Activated CD8-positive, alpha-beta T cell treated with anti-CD3 and anti-CD28 coated beads, Interleukin-2, amount 10 ng/mL, durations not matched to agents 7 days and 5 days (primary cell): ENCODE data around the gene ORC4. TPM values are rescaled to one million over a fixed set of nuclear protein-coding genes. Genes with fewer than 3 reads are reported as not detected.
A peak's percentile ranks its signal among the peaks of the same experiment; 100 is the strongest.

ENCODE experiments used
- ATAC-seq: fragments of 150-1000 bp; cut with Tn5 transposase; one replicate; pipeline ENCODE4 v1.10.0; 2021; ENCODE audit warnings: moderate library complexity
- CTCF ChIA-PET: fragments of 350-600 bp; sonication (Branson Sonifier 250); formaldehyde crosslinking; loops from one replicate; lab custom pipeline; 2021; ENCODE audit warnings: antibody characterized with exemption; lab: Charles Lee
- POLR2A ChIA-PET: fragments of 350-600 bp; sonication (Branson Sonifier 250); formaldehyde crosslinking; loops from one replicate; lab custom pipeline; 2021; ENCODE audit warnings: antibody characterized with exemption; lab: Charles Lee
- DNase-seq: peaks from one replicate; pipeline ENCODE4 v3.0.0-alpha.2; 2020
- H3K27ac Mint-ChIP-seq: one replicate; pipeline ENCODE4 v1.8.0; 2021; ENCODE audit warnings: mild to moderate bottlenecking, mixed read lengths
- H3K27me3 Mint-ChIP-seq: one replicate; pipeline ENCODE4 v1.8.0; 2021; ENCODE audit warnings: low read depth, mixed read lengths
- H3K36me3 Mint-ChIP-seq: one replicate; pipeline ENCODE4 v1.8.0; 2021; ENCODE audit warnings: low read depth, mixed read lengths
- H3K4me1 Mint-ChIP-seq: one replicate; pipeline ENCODE4 v1.8.0; 2021; ENCODE audit warnings: low read depth, mixed read lengths
- H3K4me3 Mint-ChIP-seq: one replicate; pipeline ENCODE4 v1.8.0; 2021; ENCODE audit warnings: mild to moderate bottlenecking, mixed read lengths
- H3K9me3 Mint-ChIP-seq: one replicate; pipeline ENCODE4 v1.8.0; 2022; ENCODE audit warnings: mixed read lengths; ENCODE audit not compliant: insufficient read depth
- total RNA-seq, 2 experiments: library from RNA; stranded (reverse); gene quantifications; one replicate each; pipeline ENCODE4 v1.2.3, GENCODE V29; 2021

The ORC4 gene
- total RNA-seq, 2 experiments from 2014 or later: 25.2 to 31.5 TPM

DNA sequence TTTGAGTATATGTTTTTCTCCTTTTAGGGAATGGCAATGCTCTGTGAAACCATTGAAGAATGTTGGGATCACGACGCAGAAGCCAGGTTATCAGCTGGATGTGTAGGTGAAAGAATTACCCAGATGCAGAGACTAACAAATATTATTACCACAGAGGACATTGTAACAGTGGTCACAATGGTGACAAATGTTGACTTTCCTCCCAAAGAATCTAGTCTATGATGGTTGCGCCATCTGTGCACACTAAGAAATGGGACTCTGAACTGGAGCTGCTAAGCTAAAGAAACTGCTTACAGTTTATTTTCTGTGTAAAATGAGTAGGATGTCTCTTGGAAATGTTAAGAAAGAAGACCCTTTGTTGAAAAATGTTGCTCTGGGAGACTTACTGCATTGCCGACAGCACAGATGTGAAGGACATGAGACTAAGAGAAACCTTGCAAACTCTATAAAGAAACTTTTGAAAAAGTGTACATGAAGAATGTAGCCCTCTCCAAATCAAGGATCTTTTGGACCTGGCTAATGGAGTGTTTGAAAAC is 93.4 kb downstream of the ORC4 start:
- ChIA-PET POLR2A (no interaction called here), CTCF (no interaction called here)
- no peak overlapping the region for H3K27ac Mint-ChIP-seq
- no peaks in the 10 kb centered on the region for H3K27me3 Mint-ChIP-seq
- no peak overlapping the region for H3K4me3 Mint-ChIP-seq
- no peaks in the 10 kb centered on the region for H3K9me3 Mint-ChIP-seq
- no peaks in the 10 kb centered on the region for H3K4me1 Mint-ChIP-seq
- no peak for DNase-seq
- H3K36me3 Mint-ChIP-seq: peaks cover 6% of the 10 kb centered on the region
- no peak for ATAC-seq

GRCh38 chr2:147925886-147926285 is 94.7 kb downstream of the ORC4 start:
- H3K4me3 Mint-ChIP-seq: no peak overlapping the region
- no peaks in the 10 kb centered on the region for H3K9me3 Mint-ChIP-seq
- ATAC-seq: no peak
- ChIA-PET CTCF (no interaction called here), POLR2A (no interaction called here)
- H3K4me1 Mint-ChIP-seq: no peaks in the 10 kb centered on the region
- no peaks in the 10 kb centered on the region for H3K27me3 Mint-ChIP-seq
- no peak for DNase-seq
- H3K27ac Mint-ChIP-seq: no peak overlapping the region
- peaks cover 4% of the 10 kb centered on the region for H3K36me3 Mint-ChIP-seq

DNA sequence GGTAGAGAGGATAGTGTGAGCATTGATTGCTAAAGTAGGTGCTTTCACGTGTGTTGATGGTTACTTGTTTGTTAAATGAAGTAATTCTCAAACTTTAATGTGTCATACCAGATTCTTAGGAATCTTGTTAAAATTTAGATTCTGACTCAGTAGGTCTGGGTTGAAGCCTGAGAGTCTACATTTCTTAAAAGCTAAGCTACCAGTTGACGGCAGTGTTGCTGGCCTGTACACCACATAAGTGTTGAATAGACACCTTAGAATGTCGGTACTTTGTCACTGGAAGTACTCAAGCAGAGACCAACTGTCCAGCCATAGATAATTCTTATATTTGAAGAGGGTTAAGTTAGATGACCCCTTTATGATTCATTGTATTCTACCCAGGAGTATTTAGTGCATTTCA is 95.9 kb downstream of the ORC4 start:
- DNase-seq: no peak
- POLR2A ChIA-PET: no interaction called here
- no peaks in the 10 kb centered on the region for H3K9me3 Mint-ChIP-seq
- no peak overlapping the region for H3K4me3 Mint-ChIP-seq
- CTCF ChIA-PET: no interaction called here
- no peaks in the 10 kb centered on the region for H3K4me1 Mint-ChIP-seq
- H3K27me3 Mint-ChIP-seq: no peaks in the 10 kb centered on the region
- no peak for ATAC-seq
- peaks cover 2% of the 10 kb centered on the region for H3K36me3 Mint-ChIP-seq
- H3K27ac Mint-ChIP-seq: no peak overlapping the region

DNA sequence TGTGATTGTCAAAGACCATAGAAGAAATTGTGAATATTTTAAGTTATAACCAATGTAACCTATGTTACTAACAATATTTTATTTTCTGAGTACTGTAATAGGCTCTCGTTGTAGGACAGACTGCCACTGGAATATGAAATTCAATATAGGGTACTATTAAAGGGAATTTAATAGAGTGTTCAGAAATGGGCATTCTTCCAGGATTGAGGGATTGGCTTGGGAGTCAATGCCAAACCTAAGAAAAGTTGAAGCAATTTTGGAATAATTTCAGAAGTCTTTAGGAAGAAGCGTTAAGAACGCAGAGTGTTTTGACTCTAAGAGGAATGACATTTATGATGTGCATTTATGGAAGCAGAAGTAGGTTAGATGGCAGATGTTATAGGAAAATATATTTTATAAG is 96.7 kb downstream of the ORC4 start:
- no peak for DNase-seq
- POLR2A ChIA-PET: no interaction called here

DNA sequence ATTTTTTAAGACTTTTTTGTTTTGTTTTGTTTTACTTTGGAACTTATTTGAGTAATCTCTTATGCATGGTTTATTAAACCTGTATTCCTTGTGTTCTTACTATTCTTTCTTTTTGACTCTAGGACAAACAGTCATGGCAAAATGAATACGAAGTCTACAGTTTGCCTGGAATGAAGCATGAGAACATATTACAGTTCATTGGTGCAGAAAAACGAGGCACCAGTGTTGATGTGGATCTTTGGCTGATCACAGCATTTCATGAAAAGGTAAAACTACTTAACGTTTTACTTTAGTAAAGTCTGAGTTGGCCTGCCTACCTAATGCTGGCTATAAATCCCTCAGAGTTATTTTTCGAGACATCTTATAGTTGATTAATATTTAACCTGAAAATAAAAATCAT is 103.4 kb downstream of the ORC4 start:
- CTCF ChIA-PET: interaction anchor here (1.0 kb wide), 1 partner anchor 872 kb away, joined by 3 read pairs; no protein-coding TSS in a partner anchor
- H3K36me3 Mint-ChIP-seq: no peaks in the 10 kb centered on the region
- ATAC-seq: no peak
- H3K4me3 Mint-ChIP-seq: no peak overlapping the region
- POLR2A ChIA-PET: no interaction called here
- no peak overlapping the region for H3K27ac Mint-ChIP-seq
- no peaks in the 10 kb centered on the region for H3K27me3 Mint-ChIP-seq
- H3K9me3 Mint-ChIP-seq: no peaks in the 10 kb centered on the region
- H3K4me1 Mint-ChIP-seq: no peaks in the 10 kb centered on the region
- DNase-seq: no peak

More for the DNA sequence above, 96.7 kb downstream of the ORC4 start:
- Mint-ChIP-seq H3K27me3 (no peaks in the 10 kb centered on the region), H3K9me3 (no peaks in the 10 kb centered on the region), H3K27ac (no peak overlapping the region), H3K4me1 (no peaks in the 10 kb centered on the region), H3K4me3 (no peak overlapping the region), H3K36me3 (peaks cover 1% of the 10 kb centered on the region)
- no peak for ATAC-seq
- CTCF ChIA-PET: no interaction called here

GRCh38 chr2:147916723-147917122 is 103.8 kb downstream of the ORC4 start:
- no peak overlapping the region for H3K4me3 Mint-ChIP-seq
- ChIA-PET CTCF (interaction anchor here (1.0 kb wide), 1 partner anchor 871 kb away, joined by 3 read pairs; no protein-coding TSS in a partner anchor), POLR2A (no interaction called here)
- ATAC-seq: no peak
- H3K36me3 Mint-ChIP-seq: no peaks in the 10 kb centered on the region
- no peaks in the 10 kb centered on the region for H3K27me3 Mint-ChIP-seq
- no peaks in the 10 kb centered on the region for H3K4me1 Mint-ChIP-seq
- H3K9me3 Mint-ChIP-seq: no peaks in the 10 kb centered on the region
- DNase-seq: no peak
- no peak overlapping the region for H3K27ac Mint-ChIP-seq

- no peaks in the 10 kb centered on the region for H3K27me3 Mint-ChIP-seq
- ChIA-PET CTCF (interaction anchor here (1.0 kb wide), 2 partner anchors 836 to 870 kb away, joined by 3 read pairs; no protein-coding TSS in a partner anchor), POLR2A (no interaction called here)
- no peaks in the 10 kb centered on the region for H3K36me3 Mint-ChIP-seq
- no peak for ATAC-seq
- H3K4me3 Mint-ChIP-seq: no peak overlapping the region
- H3K9me3 Mint-ChIP-seq: no peaks in the 10 kb centered on the region
- DNase-seq: no peak
- no peak overlapping the region for H3K27ac Mint-ChIP-seq
- no peaks in the 10 kb centered on the region for H3K4me1 Mint-ChIP-seq
These were observed 104.5 kb downstream of the ORC4 start for GRCh38 chr2:147916067-147916466.

GRCh38 chr2:147913701-147914480 is 106.6 kb downstream of the ORC4 start:
- no peak for DNase-seq
- no peaks in the 10 kb centered on the region for H3K27me3 Mint-ChIP-seq
- H3K4me3 Mint-ChIP-seq: no peak overlapping the region
- ATAC-seq: no peak
- ChIA-PET CTCF (interaction anchor here (0.8 to 4.7 kb wide), 2 partner anchors 9 to 869 kb away, joined by 3 to 45 read pairs; no protein-coding TSS in a partner anchor), POLR2A (no interaction called here)
- H3K4me1 Mint-ChIP-seq: no peaks in the 10 kb centered on the region
- no peaks in the 10 kb centered on the region for H3K9me3 Mint-ChIP-seq
- H3K27ac Mint-ChIP-seq: no peak overlapping the region
- no peaks in the 10 kb centered on the region for H3K36me3 Mint-ChIP-seq

DNA sequence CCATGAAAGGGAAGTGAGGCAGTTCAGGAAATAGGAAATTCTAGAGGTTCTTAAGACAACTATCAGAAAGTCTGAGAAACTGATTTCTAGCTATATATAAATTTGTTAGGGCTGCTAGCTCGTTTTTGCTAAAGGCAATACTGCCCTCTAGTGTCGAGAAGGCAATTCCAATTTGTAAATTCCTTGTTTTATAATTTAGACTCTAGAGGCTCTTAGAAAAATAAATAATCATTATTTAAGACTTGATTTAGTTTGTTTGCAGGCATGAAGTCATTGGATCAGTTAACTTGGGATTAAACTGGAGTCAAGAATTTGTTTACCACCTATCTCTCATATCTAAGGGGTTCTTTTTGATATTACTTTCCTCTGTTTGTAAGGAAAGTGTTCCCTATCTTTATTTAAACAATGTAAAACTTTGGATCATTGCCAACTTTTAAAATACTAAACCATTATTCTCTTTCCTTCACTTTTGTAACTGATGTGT is 109.5 kb downstream of the ORC4 start:
- no peaks in the 10 kb centered on the region for H3K36me3 Mint-ChIP-seq
- H3K27me3 Mint-ChIP-seq: no peaks in the 10 kb centered on the region
- H3K9me3 Mint-ChIP-seq: no peaks in the 10 kb centered on the region
- no peak overlapping the region for H3K4me3 Mint-ChIP-seq
- ATAC-seq (no peak), DNase-seq (peak; percentile 50)
- CTCF ChIA-PET: interaction anchor here (0.6 to 4.7 kb wide), 12 partner anchors 9 to 1177 kb away, joined by 3 to 68 read pairs (median 3); partner anchors contain the start of gene ACVR2A
- H3K4me1 Mint-ChIP-seq: no peaks in the 10 kb centered on the region
- POLR2A ChIA-PET: no interaction called here
- H3K27ac Mint-ChIP-seq: no peak overlapping the region

DNA sequence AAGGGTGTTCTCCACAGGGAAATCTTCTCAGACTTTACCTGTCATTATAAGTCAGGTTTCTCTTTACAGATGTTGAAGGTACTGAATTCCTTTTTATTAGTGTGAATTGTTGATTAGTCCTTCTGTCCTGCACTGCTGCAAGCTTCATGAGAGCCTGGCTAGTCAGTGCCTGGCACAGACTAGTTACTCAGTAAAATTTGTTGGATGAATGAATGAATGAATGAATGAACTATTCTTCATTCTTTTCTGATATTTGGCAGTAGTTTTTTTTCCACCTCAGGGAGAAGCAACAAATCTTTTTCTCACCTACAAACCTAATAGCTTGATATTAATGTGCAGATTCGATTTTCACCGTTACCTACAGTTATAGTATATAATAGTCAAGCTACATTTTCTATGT is 111.4 kb downstream of the ORC4 start:
- H3K4me3 Mint-ChIP-seq: no peak overlapping the region
- H3K36me3 Mint-ChIP-seq: no peaks in the 10 kb centered on the region
- no peak overlapping the region for H3K27ac Mint-ChIP-seq
- H3K27me3 Mint-ChIP-seq: no peaks in the 10 kb centered on the region
- POLR2A ChIA-PET: no interaction called here
- H3K4me1 Mint-ChIP-seq: no peaks in the 10 kb centered on the region
- CTCF ChIA-PET: interaction anchor here (1.2 to 4.7 kb wide), 3 partner anchors 10 to 865 kb away, joined by 3 to 68 read pairs (median 45); no protein-coding TSS in a partner anchor
- DNase-seq (no peak), ATAC-seq (no peak)
- no peaks in the 10 kb centered on the region for H3K9me3 Mint-ChIP-seq

GRCh38 chr2:147904051-147904450 is 116.5 kb downstream of the ORC4 start:
- Mint-ChIP-seq H3K27me3 (no peaks in the 10 kb centered on the region), H3K36me3 (no peaks in the 10 kb centered on the region), H3K4me1 (no peaks in the 10 kb centered on the region), H3K27ac (no peak overlapping the region), H3K4me3 (no peak overlapping the region), H3K9me3 (no peaks in the 10 kb centered on the region)
- DNase-seq: no peak
- ChIA-PET POLR2A (no interaction called here), CTCF (no interaction called here)
- ATAC-seq: no peak

- Mint-ChIP-seq H3K27ac (no peak overlapping the region), H3K36me3 (no peaks in the 10 kb centered on the region), H3K4me3 (no peak overlapping the region), H3K9me3 (no peaks in the 10 kb centered on the region), H3K27me3 (no peaks in the 10 kb centered on the region), H3K4me1 (no peaks in the 10 kb centered on the region)
- DNase-seq (no peak), ATAC-seq (no peak)
- ChIA-PET CTCF (no interaction called here), POLR2A (no interaction called here)
These were observed 131.9 kb downstream of the ORC4 start for GRCh38 chr2:147888680-147889079.
